Motor neuron (in vitro differentiated cells): ENCODE data around the gene KANSL1L. TPM values are rescaled to one million over a fixed set of nuclear protein-coding genes. Genes with fewer than 3 reads are reported as not detected.

Source experiments
- ATAC-seq, 8 experiments: fragments of 200-7000 bp; cut with Tn5 transposase; replicated peaks in 6 of 8; 2 replicates each; pipeline ENCODE4 v1.8.0; 2021; ENCODE audit warnings: mild to moderate bottlenecking in 8 of 8, moderate library complexity in 8 of 8
- H3K27ac ChIP-seq, 2 donors: fragments of 250-450 bp; sonication (Bioruptor Pico); 2 replicates each; pipeline ENCODE4 v1.9.0; 2021; ENCODE audit warnings: antibody characterized with exemption in 2 of 2, mild to moderate bottlenecking in 2 of 2, moderate library complexity in 1 of 2
- H3K4me1 ChIP-seq, 2 donors: fragments of 250-450 bp; sonication (Bioruptor Pico); replicated peaks in 1 of 2; 2 replicates each; pipeline ENCODE4 v1.6.1; 2021; ENCODE audit warnings: antibody characterized with exemption in 2 of 2, mild to moderate bottlenecking in 2 of 2, moderate library complexity in 1 of 2
- H3K4me3 ChIP-seq, 5 donors: fragments of 250-450 bp; sonication (Bioruptor Pico); 2 replicates each; pipeline ENCODE4 v1.9.0; 2021; ENCODE audit warnings: antibody characterized with exemption in 5 of 5, mild to moderate bottlenecking in 5 of 5, moderate library complexity in 4 of 5
- WGBS, 10 experiments: fragments of 450-650 bp; shearing (Covaris generic); methylation state at CpG; one replicate each; pipeline ENCODE4 v1.0.0; 2022; 5-methylcytosine and 5-hydroxymethylcytosine counted together
- in situ Hi-C, 9 experiments: fragments of 400-800 bp; cut with MboI; loops; one replicate each; pipeline ENCODE4 v1.15.0; 2021; ENCODE audit warnings: low sequenced_read_pairs in 9 of 9, low pct_unique_long_range_greater_than_20kb in 2 of 9; ENCODE audit not compliant: unreplicated experiment in 9 of 9
- total RNA-seq, 8 experiments: library from RNA; unstranded; fragments of 300-600 nt; gene quantifications; 2 replicates each; pipeline versions ENCODE4 v1.2.3 to v1.2.4, GENCODE V29; 2022

KANSL1L gene
- total RNA-seq, 8 experiments from 2014 or later = 8.0 to 38.9 (median 16.6) TPM

- in situ Hi-C loops = no loop called here
These were observed 2.9 kb upstream of the KANSL1L start for GRCh38 chr2:210174086-210174485.

GRCh38 chr2:210172219-210172575 lies 988 bp upstream of the KANSL1L start:
- H3K4me3 ChIP-seq = peak overlapping the region; percentile 66 to 94 (median 83)
- peaks cover 0 to 5% of the 10 kb centered on the region in 2 donors for H3K4me1 ChIP-seq
- in situ Hi-C loops = no loop called here
- no peak overlapping the region for H3K27ac ChIP-seq
- no peak for ATAC-seq
- 0 to 32% (median 10%) methylated on average over 1 to 7 of the region's 8 CpGs for WGBS, 10 experiments

More at GRCh38 chr2:210174086-210174485, 2.9 kb upstream of the KANSL1L start:
- ATAC-seq = no peak
- no peak overlapping the region for H3K4me3 ChIP-seq
- H3K4me1 ChIP-seq = peaks cover 0 to under 1% of the 10 kb centered on the region in 2 donors
- no peak overlapping the region for H3K27ac ChIP-seq

DNA sequence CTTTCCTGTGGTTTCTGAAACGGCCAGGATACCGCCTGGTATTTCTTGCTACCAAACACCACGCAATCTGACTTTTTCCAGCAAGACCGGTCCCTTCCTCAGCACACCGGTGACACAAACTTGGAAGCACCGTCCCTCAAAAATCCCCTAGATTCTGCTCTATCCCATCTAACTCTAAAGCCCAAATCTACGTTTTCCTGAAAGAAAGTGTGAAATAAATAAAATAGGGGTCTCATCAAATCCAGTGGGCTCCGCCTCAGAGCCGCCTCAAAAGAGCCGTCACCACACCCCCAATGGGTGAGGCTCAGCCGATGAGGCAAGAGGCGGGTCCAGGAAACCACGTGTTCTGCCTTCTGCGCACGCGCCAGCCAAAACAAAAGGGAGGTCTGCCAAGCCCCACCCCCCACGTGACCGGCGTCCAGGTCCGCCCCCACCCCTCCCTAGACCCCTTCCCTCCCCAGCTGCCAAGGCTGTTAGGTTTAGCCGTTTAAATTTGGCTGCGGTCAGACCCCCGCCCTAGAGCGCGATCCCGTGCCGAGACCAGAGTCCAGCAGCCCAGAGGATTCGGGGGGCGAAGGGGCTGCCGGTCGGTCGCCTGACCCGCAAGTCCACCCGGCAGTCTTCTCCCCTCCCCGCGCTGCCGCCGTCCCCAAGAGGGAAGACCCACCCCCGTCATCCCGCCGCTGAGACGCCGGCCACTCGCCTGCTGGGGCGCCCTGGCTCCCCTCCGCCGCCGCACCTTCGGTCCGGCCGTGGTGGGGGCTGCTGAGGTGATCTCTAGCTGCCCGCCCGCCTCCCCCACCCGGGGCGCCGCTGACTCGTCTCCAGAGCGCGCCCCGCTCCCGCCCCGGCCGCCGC lies 534 bp downstream of the KANSL1L start:
- in situ Hi-C loops = no loop called here
- Histone ChIP-seq H3K4me1 (peaks cover 0 to 5% of the 10 kb centered on the region in 2 donors), H3K4me3 (peak overlapping the region; percentile 66 to 94 (median 83)), H3K27ac (peak overlapping the region; percentile 95 to 98)
- peak; percentile 58 to 77 (median 72) for ATAC-seq
- whole genome bisulfite sequencing, 10 experiments = 0 to 13% (median 0%) methylated on average over 1 to 6 of the region's 64 CpGs; no CpG with 5 or more reads in 5 of the 10 experiments

- WGBS, 10 experiments = 0 to 3% (median 0%) methylated on average over 1 to 6 of the region's 6 CpGs; no CpG with 5 or more reads in 1 of the 10 experiments
- Histone ChIP-seq H3K27ac (peak overlapping the region; percentile 95 to 98), H3K4me3 (peak overlapping the region; percentile 66 to 94 (median 83)), H3K4me1 (peaks cover 0 to 5% of the 10 kb centered on the region in 2 donors)
- ATAC-seq = no peak
- in situ Hi-C loops = no loop called here
These were observed 1.1 kb downstream of the KANSL1L start for GRCh38 chr2:210170196-210170445.

DNA sequence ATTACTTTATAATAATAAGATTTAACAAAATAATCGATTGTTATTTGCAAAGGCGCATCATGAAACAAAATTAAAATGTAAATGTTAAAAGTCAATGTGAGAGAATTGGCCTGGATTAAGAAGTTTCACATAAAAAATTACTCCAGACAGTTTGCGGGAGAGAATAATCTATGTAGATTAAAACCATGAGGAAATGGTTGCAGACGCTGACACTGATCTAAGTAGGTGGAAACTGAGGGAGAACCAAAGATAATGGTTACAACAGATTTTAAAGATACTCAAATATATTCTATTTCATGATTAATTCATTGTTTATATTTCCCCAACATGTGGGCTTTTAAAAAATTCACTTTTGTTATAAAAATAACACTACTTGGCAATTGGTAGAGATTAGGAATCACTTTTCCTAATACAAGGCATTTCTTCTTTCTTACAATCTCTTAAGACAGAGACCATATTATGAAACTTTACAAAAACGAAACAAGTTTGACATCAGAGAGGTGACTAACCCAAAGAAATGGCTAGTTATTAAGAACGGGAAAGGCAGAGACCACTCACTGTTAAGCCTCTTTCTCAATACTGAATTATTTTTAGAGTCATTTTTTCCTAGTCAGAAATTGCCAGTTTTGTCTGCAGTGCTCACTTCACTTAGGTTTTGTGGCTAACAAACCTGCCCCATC lies 1.6 kb downstream of the KANSL1L start:
- WGBS, 10 experiments = 2 to 37% (median 16%) methylated on average over 4 to 6 of the region's 6 CpGs
- H3K4me3 ChIP-seq = peak overlapping the region; percentile 66 to 94 (median 83)
- peak overlapping the region in 1 of 2 donors; percentile 95 for H3K27ac ChIP-seq
- in situ Hi-C loops = no loop called here
- peaks cover 0 to 5% of the 10 kb centered on the region in 2 donors for H3K4me1 ChIP-seq
- no peak for ATAC-seq

GRCh38 chr2:210167227-210167626 lies 4.0 kb downstream of the KANSL1L start:
- ATAC-seq = no peak
- Histone ChIP-seq H3K4me1 (peaks cover 0 to 5% of the 10 kb centered on the region in 2 donors), H3K4me3 (no peak overlapping the region), H3K27ac (no peak overlapping the region)
- WGBS, 10 experiments = 0 to 88% (median 0%) methylated on average over 1 of the region's 1 CpG; no CpG with 5 or more reads in 4 of the 10 experiments
- in situ Hi-C loops = no loop called here

- in situ Hi-C loops = no loop called here
- ATAC-seq = no peak
- no peak overlapping the region for H3K4me3 ChIP-seq
- H3K4me1 ChIP-seq = no peaks in the 10 kb centered on the region
- H3K27ac ChIP-seq = no peak overlapping the region
- WGBS, 10 experiments = 47 to 67% (median 62%) methylated on average over 3 to 6 of the region's 6 CpGs
These were observed 8.6 kb downstream of the KANSL1L start for GRCh38 chr2:210162466-210163124.

DNA sequence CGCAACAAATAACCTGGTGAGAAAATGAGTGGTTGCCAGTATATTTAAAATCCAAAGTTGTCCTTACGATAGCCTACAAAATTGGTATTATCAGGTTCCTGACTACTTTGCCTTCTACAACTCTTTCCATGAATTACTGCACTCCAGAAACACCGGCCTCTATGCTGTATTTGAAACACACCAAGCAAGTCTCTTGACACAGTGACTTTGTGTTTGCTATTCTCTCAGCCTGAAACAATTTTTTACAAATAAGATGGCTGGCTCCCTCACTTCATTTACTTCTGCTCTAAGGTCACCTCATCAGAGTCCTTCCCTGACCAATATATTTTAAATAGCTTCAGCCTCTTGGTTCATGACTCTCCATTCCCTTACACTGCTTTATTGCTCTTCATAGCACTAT lies 12.2 kb downstream of the KANSL1L start:
- no peak overlapping the region for H3K27ac ChIP-seq
- WGBS, 10 experiments = 94 to 100% (median 100%) methylated on average over 2 to 3 of the region's 3 CpGs; no CpG with 5 or more reads in 1 of the 10 experiments
- peak in 1 of 8 experiments; percentile 63 for ATAC-seq
- H3K4me3 ChIP-seq = no peak overlapping the region
- no peaks in the 10 kb centered on the region for H3K4me1 ChIP-seq
- in situ Hi-C loops = no loop called here

DNA sequence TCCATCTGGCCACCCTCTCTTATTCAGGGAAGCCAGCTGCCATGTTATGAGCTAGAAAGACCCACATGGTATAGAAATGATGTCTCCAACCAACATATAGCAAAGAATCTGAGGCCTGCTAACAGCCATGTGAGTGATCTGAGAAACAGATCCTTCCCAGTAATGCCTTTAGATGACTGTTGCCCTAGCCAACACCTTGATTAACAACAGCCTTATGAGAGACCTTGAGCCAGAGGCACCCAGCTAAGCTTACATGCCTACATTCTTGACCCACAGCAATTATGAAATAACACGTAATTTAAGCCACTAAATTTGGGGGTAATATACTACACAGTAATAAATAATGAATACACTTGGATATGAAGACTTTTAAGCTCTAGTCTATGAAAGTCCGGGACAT lies 13.0 kb downstream of the KANSL1L start:
- in situ Hi-C loops = no loop called here
- Histone ChIP-seq H3K27ac (no peak overlapping the region), H3K4me1 (no peaks in the 10 kb centered on the region), H3K4me3 (no peak overlapping the region)
- 63 to 100% (median 100%) methylated on average over 1 to 2 of the region's 2 CpGs; no CpG with 5 or more reads in 1 of the 10 experiments for WGBS, 10 experiments
- ATAC-seq = no peak

GRCh38 chr2:210157526-210157925 lies 13.7 kb downstream of the KANSL1L start:
- Histone ChIP-seq H3K27ac (no peak overlapping the region), H3K4me1 (no peaks in the 10 kb centered on the region), H3K4me3 (no peak overlapping the region)
- no peak for ATAC-seq
- in situ Hi-C loops = no loop called here
- 60 to 100% (median 82%) methylated on average over 1 to 3 of the region's 3 CpGs; no CpG with 5 or more reads in 3 of the 10 experiments for WGBS, 10 experiments

- no peak for ATAC-seq
- in situ Hi-C loops = no loop called here
- no peak overlapping the region for H3K4me3 ChIP-seq
- no peaks in the 10 kb centered on the region for H3K4me1 ChIP-seq
- H3K27ac ChIP-seq = no peak overlapping the region
These were observed 23.6 kb downstream of the KANSL1L start for GRCh38 chr2:210147614-210148013.

DNA sequence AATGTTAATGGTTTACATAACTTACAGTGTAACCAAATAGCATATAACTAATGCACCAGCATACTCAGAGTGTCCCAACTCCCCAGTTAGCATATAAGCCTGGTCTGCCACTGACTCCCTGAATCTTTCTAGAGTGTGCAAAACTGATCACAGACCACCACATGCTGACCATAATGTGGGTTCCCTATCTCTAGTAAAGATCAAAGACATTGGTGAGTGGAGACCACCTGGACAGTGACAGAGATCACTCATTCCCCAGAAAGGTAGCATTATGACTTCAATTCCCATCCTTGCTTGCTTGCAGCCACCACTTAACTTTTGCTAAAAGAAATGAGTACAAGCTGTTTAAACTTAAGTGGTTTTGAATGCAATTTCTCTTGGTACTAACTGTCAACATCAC lies 39.0 kb downstream of the KANSL1L start:
- no peak for ATAC-seq
- Histone ChIP-seq H3K4me1 (no peaks in the 10 kb centered on the region), H3K4me3 (no peak overlapping the region), H3K27ac (no peak overlapping the region)
- in situ Hi-C loops = no loop called here

DNA sequence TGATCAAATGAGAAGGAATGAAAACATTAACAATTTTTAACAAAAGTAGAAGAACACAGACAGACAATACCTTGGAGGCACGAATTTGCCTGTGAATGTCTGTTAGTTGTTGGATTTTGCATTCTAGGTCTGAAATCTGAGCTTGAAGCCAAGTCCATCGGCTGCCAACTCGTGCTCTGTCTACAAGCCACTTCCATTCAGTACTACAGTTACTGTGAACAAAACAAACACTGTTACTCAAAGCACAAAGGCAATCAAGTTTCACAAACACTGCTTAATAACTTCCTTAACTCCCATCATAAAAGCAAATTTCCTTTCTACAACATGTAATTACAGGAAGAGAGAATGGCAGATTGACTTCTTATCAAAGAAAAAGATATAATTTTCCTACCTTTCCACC lies 42.2 kb downstream of the KANSL1L start:
- in situ Hi-C loops = no loop called here

More for the DNA sequence above, 42.2 kb downstream of the KANSL1L start:
- no peaks in the 10 kb centered on the region for H3K4me1 ChIP-seq
- peak in 1 of 8 experiments; percentile 24 for ATAC-seq
- no peak overlapping the region for H3K27ac ChIP-seq
- H3K4me3 ChIP-seq = no peak overlapping the region
- 36 to 86% (median 56%) methylated on average over 1 to 3 of the region's 3 CpGs; no CpG with 5 or more reads in 1 of the 10 experiments for WGBS, 10 experiments
